ENCODE data around the gene APOM.
A peak's percentile ranks its signal among the peaks of the same experiment; 100 is the strongest.

The APOM gene

GRCh38 chr6:31702819-31703716 lies 47.4 kb downstream of the APOM start, which contains the start of gene ABHD16A:
ABHD16A (minus strand) TSS chr6:31703324; CDS start chr6:31703281, 43 bp downstream.
- DNase-seq (ENCODE audit: low read depth) = peak; percentile 98
- peak within 1 kb of the TSS; percentile 94 for H3K4me3 ChIP-seq (ENCODE audit: control insufficient read depth, low read depth, low read length)
- TF ChIP-seq CTCF (conservative IDR thresholded peaks at IDR 0.05; ENCODE audit: control insufficient read depth, insufficient read depth, low read depth, low read length) = no peak

DNA sequence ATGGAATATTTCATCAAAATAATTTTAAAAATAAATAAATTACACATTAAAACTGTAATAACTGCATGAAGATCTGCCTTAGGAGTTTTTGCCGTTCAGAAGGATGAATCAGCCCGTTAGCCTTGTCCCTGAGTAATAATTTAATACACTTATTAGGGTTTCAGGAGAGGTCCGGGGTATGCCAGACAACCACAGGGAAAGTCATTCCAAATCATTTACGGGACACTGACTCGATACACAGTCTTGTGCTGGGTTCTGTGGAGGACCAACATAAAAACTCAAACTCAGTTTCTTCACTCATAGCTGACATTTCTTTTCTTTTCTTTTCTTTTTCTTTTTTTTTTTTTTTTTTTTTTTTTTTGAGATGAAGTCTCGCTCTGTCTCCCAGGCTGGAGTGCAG lies 50.2 kb downstream of the APOM start:
- DNase-seq (ENCODE audit: low read depth) = no peak
- H3K4me3 ChIP-seq (ENCODE audit: control insufficient read depth, low read depth, low read length) = no peak overlapping the region
- TF ChIP-seq CTCF (conservative IDR thresholded peaks at IDR 0.05; ENCODE audit: control insufficient read depth, insufficient read depth, low read depth, low read length) = no peak

GRCh38 chr6:31706599-31706998 lies 50.9 kb downstream of the APOM start, which contains the start of gene LY6G6F:
LY6G6F (plus strand) TSS chr6:31706866; CDS start chr6:31706907, 41 bp downstream.
- DNase-seq (ENCODE audit: low read depth) = no peak
- no peak for TF ChIP-seq CTCF (conservative IDR thresholded peaks at IDR 0.05; ENCODE audit: control insufficient read depth, insufficient read depth, low read depth, low read length)
- H3K4me3 ChIP-seq (ENCODE audit: control insufficient read depth, low read depth, low read length) = no peak within 1 kb of the TSS

DNA sequence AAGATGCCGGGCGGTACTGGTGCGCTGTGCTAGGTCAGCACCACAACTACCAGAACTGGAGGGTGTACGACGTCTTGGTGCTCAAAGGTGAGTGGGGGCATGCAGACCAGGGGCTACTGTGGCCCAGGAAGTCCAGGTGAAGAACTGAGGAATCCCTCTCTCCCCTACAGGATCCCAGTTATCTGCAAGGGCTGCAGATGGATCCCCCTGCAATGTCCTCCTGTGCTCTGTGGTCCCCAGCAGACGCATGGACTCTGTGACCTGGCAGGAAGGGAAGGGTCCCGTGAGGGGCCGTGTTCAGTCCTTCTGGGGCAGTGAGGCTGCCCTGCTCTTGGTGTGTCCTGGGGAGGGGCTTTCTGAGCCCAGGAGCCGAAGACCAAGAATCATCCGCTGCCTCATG lies 52.0 kb downstream of the APOM start:
- no peak for DNase-seq (ENCODE audit: low read depth)
- H3K4me3 ChIP-seq (ENCODE audit: control insufficient read depth, low read depth, low read length) = no peak overlapping the region
- TF ChIP-seq CTCF (conservative IDR thresholded peaks at IDR 0.05; ENCODE audit: control insufficient read depth, insufficient read depth, low read depth, low read length) = no peak

Data from fibroblast of mammary gland (primary cell).